OCI-LY1 (cell line): ENCODE data around the gene CDC42BPB.

ENCODE experiments used
- H2AFZ ChIP-seq: fragments of 200-600 bp; sonication (generic), shearing (Covaris generic); 2 replicates; pipeline ENCODE4 v1.6.0; 2014; ENCODE audit warnings: antibody characterized with exemption, mild to moderate bottlenecking, low read length
- H3F3A ChIP-seq: fragments of 200-600 bp; sonication (generic), shearing (Covaris generic); 2 replicates; pipeline ENCODE4 v1.6.0; 2014; ENCODE audit warnings: mild to moderate bottlenecking, antibody characterized with exemption, low read length, moderate library complexity; ENCODE audit not compliant: insufficient read depth
- H3K27ac ChIP-seq: fragments of 200-600 bp; sonication (generic); 2 replicates; pipeline ENCODE4 v1.5.1; 2014; ENCODE audit warnings: low read length, mixed run types, mild to moderate bottlenecking, low read depth; ENCODE audit not compliant: poor library complexity, severe bottlenecking
- H3K27me3 ChIP-seq: fragments of 200-600 bp; sonication (generic); 2 replicates; pipeline ENCODE4 v1.6.0; 2014; ENCODE audit warnings: antibody characterized with exemption, mild to moderate bottlenecking, low read length, moderate library complexity; ENCODE audit not compliant: insufficient read depth
- H3K36me3 ChIP-seq: fragments of 200-600 bp; sonication (generic); 2 replicates; pipeline ENCODE4 v1.6.1; 2014; ENCODE audit warnings: mild to moderate bottlenecking, antibody characterized with exemption, low read length, moderate library complexity, mixed read lengths; ENCODE audit not compliant: insufficient read depth
- H3K4me1 ChIP-seq: fragments of 200-600 bp; sonication (generic); 2 replicates; pipeline ENCODE4 v1.5.1; 2014; ENCODE audit warnings: mild to moderate bottlenecking, low read length, moderate library complexity; ENCODE audit not compliant: insufficient read depth, severe bottlenecking
- H3K4me2 ChIP-seq: fragments of 200-600 bp; sonication (generic), shearing (Covaris generic); 2 replicates; pipeline ENCODE4 v1.6.1; 2014; ENCODE audit warnings: low read length
- H3K4me3 ChIP-seq: fragments of 200-600 bp; sonication (generic); 2 replicates; pipeline ENCODE4 v1.5.1; 2014; ENCODE audit warnings: low read length, low read depth, mild to moderate bottlenecking, mixed read lengths; ENCODE audit not compliant: poor library complexity, severe bottlenecking
- H3K79me2 ChIP-seq: fragments of 200-600 bp; shearing (Covaris generic); 2 replicates; pipeline ENCODE4 v1.6.1; 2016; ENCODE audit warnings: mixed run types, low read length, mixed read lengths; ENCODE audit not compliant: insufficient read depth
- H3K9ac ChIP-seq: fragments of 200-600 bp; sonication (generic), shearing (Covaris generic); 2 replicates; pipeline ENCODE4 v1.6.1; 2014; ENCODE audit warnings: mild to moderate bottlenecking, low read length, mixed read lengths
- H3K9me2 ChIP-seq: fragments of 200-600 bp; sonication (generic), shearing (Covaris generic); 2 replicates; pipeline ENCODE4 v1.6.1; 2014; ENCODE audit warnings: low read depth, mild to moderate bottlenecking, low read length, mixed read lengths
- H3K9me3 ChIP-seq: fragments of 200-600 bp; shearing (Covaris generic); 2 replicates; pipeline ENCODE4 v1.6.1; 2014; ENCODE audit warnings: low read length, mixed read lengths
- H4K20me1 ChIP-seq: fragments of 200-600 bp; sonication (generic), shearing (Covaris generic); 2 replicates; pipeline ENCODE4 v1.6.0; 2016; ENCODE audit warnings: mild to moderate bottlenecking, low read length; ENCODE audit not compliant: insufficient read depth
- CTCF ChIP-seq: fragments of 200-600 bp; sonication (generic), shearing (Covaris generic); IDR thresholded peaks from 2 replicates; pipeline ENCODE4 v1.5.1; 2017; ENCODE audit warnings: mild to moderate bottlenecking, antibody characterized with exemption, low read length, moderate library complexity, mixed read lengths
- EZH2 ChIP-seq: fragments of 200-600 bp; sonication (generic), shearing (Covaris generic); IDR thresholded peaks from 2 replicates; pipeline ENCODE4 v1.8.0; 2017; ENCODE audit warnings: borderline replicate concordance, mixed run types, mild to moderate bottlenecking, antibody characterized with exemption, low read length, moderate library complexity, mixed read lengths

CDC42BPB gene

DNA sequence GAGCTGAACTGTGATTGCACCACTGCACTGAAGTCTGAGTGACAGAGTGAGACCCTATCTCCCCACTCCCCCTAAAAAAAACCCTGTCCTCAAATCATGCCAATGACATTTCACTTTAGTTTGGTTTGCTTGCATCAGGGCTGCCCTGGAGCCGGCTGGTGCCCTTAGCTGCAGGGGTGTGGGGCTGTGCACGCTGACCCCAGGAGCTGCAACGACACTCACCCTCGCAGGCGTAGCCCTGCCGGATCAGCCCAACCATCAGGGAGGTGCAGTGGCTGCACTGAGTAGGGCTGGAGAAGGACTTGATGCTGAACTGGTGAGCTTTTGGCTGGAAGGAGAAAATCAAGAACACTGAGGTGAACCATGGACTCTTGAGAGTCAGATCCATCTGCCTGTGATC lies 105.1 kb downstream of the CDC42BPB start:
- no peaks in the 10 kb centered on the region; the same call in 1 of the 2 replicates for H3K36me3 ChIP-seq
- H3K9me2 ChIP-seq: no peaks in the 10 kb centered on the region
- peak overlapping the region; percentile 97 for H3K27ac ChIP-seq
- no peaks in the 10 kb centered on the region for H3K9me3 ChIP-seq
- peaks cover 79% of the 10 kb centered on the region for H3K4me1 ChIP-seq
- no peaks in the 10 kb centered on the region for H3K27me3 ChIP-seq
- H3F3A ChIP-seq: no peaks in the 10 kb centered on the region
- H3K4me2 ChIP-seq: no peak overlapping the region; the same call in 1 of the 2 replicates
- peak overlapping the region; percentile 35; the same call in 1 of the 2 replicates for H3K9ac ChIP-seq
- no peak for TF ChIP-seq EZH2
- TF ChIP-seq CTCF: no peak
- H2AFZ ChIP-seq: no peak overlapping the region
- no peaks in the 10 kb centered on the region for H3K79me2 ChIP-seq
- H4K20me1 ChIP-seq: no peaks in the 10 kb centered on the region
- no peak overlapping the region for H3K4me3 ChIP-seq

GRCh38 chr14:102951799-102952198 lies 105.5 kb downstream of the CDC42BPB start:
- Histone ChIP-seq H3K4me3 (no peak overlapping the region), H3K9me2 (no peaks in the 10 kb centered on the region), H3F3A (no peaks in the 10 kb centered on the region), H2AFZ (no peak overlapping the region), H3K4me1 (peaks cover 84% of the 10 kb centered on the region), H3K9me3 (no peaks in the 10 kb centered on the region), H3K36me3 (no peaks in the 10 kb centered on the region; the same call in 1 of the 2 replicates), H3K79me2 (no peaks in the 10 kb centered on the region), H4K20me1 (no peaks in the 10 kb centered on the region), H3K4me2 (no peak overlapping the region), H3K27ac (peak overlapping the region; percentile 97), H3K27me3 (no peaks in the 10 kb centered on the region), H3K9ac (no peak overlapping the region)
- TF ChIP-seq EZH2 (no peak), CTCF (no peak)

DNA sequence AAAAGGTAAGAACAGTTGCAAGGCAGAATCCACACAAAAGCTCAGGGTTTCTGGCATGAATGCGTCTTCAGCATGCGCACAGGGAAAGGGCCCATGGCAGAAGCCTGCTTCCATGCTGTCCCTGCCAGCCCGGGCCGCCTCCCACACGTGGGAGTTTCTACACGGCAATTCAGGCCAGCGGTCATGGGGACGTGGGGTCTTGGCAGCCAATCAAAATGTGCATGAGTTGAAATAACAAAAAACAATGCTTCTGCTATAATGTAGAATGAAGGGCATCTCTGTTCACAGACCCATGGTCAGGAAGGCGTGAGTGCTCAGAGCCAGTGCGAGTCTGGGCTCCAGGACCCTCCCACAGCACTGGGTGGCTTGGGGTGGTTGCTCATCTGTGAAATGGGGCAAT lies 106.3 kb downstream of the CDC42BPB start:
- Histone ChIP-seq H3K79me2 (no peaks in the 10 kb centered on the region), H3K9me2 (no peaks in the 10 kb centered on the region), H3K4me2 (no peak overlapping the region), H3K36me3 (no peaks in the 10 kb centered on the region; the same call in 1 of the 2 replicates), H4K20me1 (no peaks in the 10 kb centered on the region), H3K27me3 (no peaks in the 10 kb centered on the region), H3K4me1 (peaks cover 91% of the 10 kb centered on the region), H3K9ac (no peak overlapping the region), H3K4me3 (no peak overlapping the region), H2AFZ (no peak overlapping the region), H3K27ac (peak overlapping the region; percentile 97), H3K9me3 (no peaks in the 10 kb centered on the region), H3F3A (no peaks in the 10 kb centered on the region)
- TF ChIP-seq EZH2: no peak
- no peak for TF ChIP-seq CTCF
